HCT116 (cell line): Measurements from ENCODE around the gene THBS1. TPM values are rescaled to one million over a fixed set of nuclear protein-coding genes. Genes with fewer than 3 reads are reported as not detected.

ENCODE experiments used
- ATAC-seq: fragments of 200-7000 bp; cut with Tn5 transposase; 2 replicates; pipeline ENCODE4 v1.9.1; 2020; ENCODE audit warnings: mild to moderate bottlenecking, moderate library complexity
- BruUV-seq: library from RNA; stranded (reverse); fragments of 400-500 nt; replicated peaks from 2 replicates; lab custom pipeline; 2021; lab: Mats Ljungman, UMichigan
- CTCF ChIA-PET: fragments of 300-600 bp; sonication (Branson Sonifier 250); formaldehyde crosslinking; loops from one replicate; lab custom pipeline; 2021; ENCODE audit warnings: antibody characterized with exemption; lab: Charles Lee
- POLR2A ChIA-PET: fragments of 300-600, 350-600 bp; sonication (Branson Sonifier 250); formaldehyde crosslinking; loops from one replicate; lab custom pipeline; 2021; ENCODE audit warnings: antibody characterized with exemption; lab: Charles Lee
- RAD21 ChIA-PET, 2 experiments: fragments of 300-600 bp; sonication (Branson Sonifier 250); formaldehyde crosslinking; loops; one replicate each; lab custom pipeline; 2023; ENCODE audit warnings: low total read pairs in 2 of 2; ENCODE audit not compliant: uncharacterized antibody in 2 of 2, unreplicated experiment in 2 of 2, low non-redundant PET in 1 of 2; lab: Charles Lee
- DNase-seq: peaks from one replicate; pipeline ENCODE4 v3.0.0-alpha.2; 2010; ENCODE audit warnings: low read depth, low spot score
- H2AFZ ChIP-seq: fragments of 200-600 bp; shearing (Covaris generic), sonication (generic); 2 replicates; pipeline ENCODE4 v1.6.1; 2017; ENCODE audit warnings: low read depth, mixed run types, mixed read lengths, antibody characterized with exemption, low read length; ENCODE audit not compliant: poor library complexity, severe bottlenecking
- H3K27ac ChIP-seq: 2 replicates; pipeline ENCODE4 v1.5.1; 2012; ENCODE audit warnings: low read depth, low read length
- H3K27me3 ChIP-seq: fragments of 200-600 bp; sonication (generic); 2 replicates; pipeline ENCODE4 v1.6.1; 2016; ENCODE audit warnings: mixed run types, low read length, mixed read lengths; ENCODE audit not compliant: insufficient read depth
- H3K36me3 ChIP-seq, 2 experiments: fragments of 200-500 bp in 1 of 2; fragments of 200-600 bp in 1 of 2; sonication (Bioruptor generic) in 1 of 2; sonication (generic) in 1 of 2; 2 replicates each; pipeline versions ENCODE4 v1.5.1 to v1.6.1; 2014 to 2016; ENCODE audit warnings: low read length in 2 of 2, inconsistent platforms in 1 of 2, mixed read lengths in 1 of 2, mixed run types in 1 of 2; ENCODE audit not compliant: insufficient read depth in 2 of 2, control insufficient read depth in 1 of 2
- H3K4me1 ChIP-seq, 2 experiments: fragments of 200-600 bp in 1 of 2; sonication (generic) in 1 of 2; 2 replicates each; pipeline versions ENCODE4 v1.5.1 to v1.6.1; 2012 to 2017; ENCODE audit warnings: low read length in 2 of 2, inconsistent platforms in 1 of 2, mild to moderate bottlenecking in 1 of 2, mixed read lengths in 1 of 2, mixed run types in 1 of 2, moderate library complexity in 1 of 2; ENCODE audit not compliant: insufficient read depth in 2 of 2, control insufficient read depth in 1 of 2
- H3K4me2 ChIP-seq: fragments of 200-600 bp; sonication (generic); 2 replicates; pipeline ENCODE4 v1.6.1; 2017; ENCODE audit warnings: mixed run types, low read length, mixed read lengths
- H3K4me3 ChIP-seq, 2 experiments: fragments of 200-600 bp in 1 of 2; sonication (generic) in 1 of 2; replicated peaks in 1 of 2; 2 replicates each; pipeline ENCODE4 v1.5.1; 2011 to 2016; ENCODE audit warnings: low read length in 2 of 2, control low read depth in 1 of 2, low read depth in 1 of 2, mild to moderate bottlenecking in 1 of 2, mixed read lengths in 1 of 2, mixed run types in 1 of 2
- H3K79me2 ChIP-seq: fragments of 200-600 bp; sonication (generic); 2 replicates; pipeline ENCODE4 v1.6.1; 2017; ENCODE audit warnings: mild to moderate bottlenecking, mixed run types, low read length, moderate library complexity, mixed read lengths; ENCODE audit not compliant: insufficient read depth
- H3K9ac ChIP-seq: fragments of 200-600 bp; sonication (generic); 2 replicates; pipeline ENCODE4 v1.6.1; 2016; ENCODE audit warnings: low read length, mixed read lengths
- H3K9me2 ChIP-seq: fragments of 200-600 bp; sonication (generic), shearing (Covaris generic); 2 replicates; pipeline ENCODE4 v1.6.1; 2017; ENCODE audit warnings: mixed run types, mild to moderate bottlenecking, moderate library complexity; ENCODE audit not compliant: insufficient read depth
- H3K9me3 ChIP-seq, 2 experiments: fragments of 200-500 bp in 1 of 2; fragments of 200-600 bp in 1 of 2; sonication (Bioruptor generic) in 1 of 2; sonication (generic) in 1 of 2; 2 replicates each; pipeline ENCODE4 v1.6.1; 2014 to 2017; ENCODE audit warnings: low read length in 2 of 2, mixed read lengths in 2 of 2, inconsistent platforms in 1 of 2, low read depth in 1 of 2, mild to moderate bottlenecking in 1 of 2, mixed run types in 1 of 2, moderate library complexity in 1 of 2; ENCODE audit not compliant: control insufficient read depth in 1 of 2, insufficient read depth in 1 of 2
- H4K20me1 ChIP-seq: fragments of 200-600 bp; sonication (generic), shearing (Covaris generic); 2 replicates; pipeline ENCODE4 v1.6.1; 2017; ENCODE audit warnings: mixed run types, mild to moderate bottlenecking, moderate library complexity; ENCODE audit not compliant: insufficient read depth
- EGR1 ChIP-seq: IDR thresholded peaks from 2 replicates; pipeline ENCODE4 v1.6.1; 2012; ENCODE audit warnings: low read depth
- ELF1 ChIP-seq: IDR thresholded peaks from 2 replicates; pipeline ENCODE4 v1.6.1; 2012; ENCODE audit warnings: low read depth, borderline replicate concordance
- FOSL1 ChIP-seq: IDR thresholded peaks from 2 replicates; pipeline ENCODE4 v1.6.1; 2012; ENCODE audit warnings: low read depth
- JUND ChIP-seq: IDR thresholded peaks from 2 replicates; pipeline ENCODE4 v1.6.1; 2012
- POLR2A ChIP-seq: IDR thresholded peaks from 2 replicates; pipeline ENCODE4 v1.7.0; 2011; ENCODE audit warnings: borderline replicate concordance; ENCODE audit not compliant: insufficient read depth, insufficient read length; ENCODE audit errors: extremely low read depth
- POLR2AphosphoS5 ChIP-seq: IDR thresholded peaks from 2 replicates; pipeline ENCODE4 v1.6.1; 2011; ENCODE audit warnings: mild to moderate bottlenecking, low read depth, low read length, moderate library complexity
- SIN3A ChIP-seq: IDR thresholded peaks from 2 replicates; pipeline ENCODE4 v1.6.1; 2012; ENCODE audit warnings: low read depth
- SP1 ChIP-seq: IDR thresholded peaks from 2 replicates; pipeline ENCODE4 v1.6.1; 2012; ENCODE audit warnings: low read depth
- TCF7L2 ChIP-seq: IDR thresholded peaks from 2 replicates; pipeline ENCODE4 v1.7.0; 2011; ENCODE audit warnings: borderline replicate concordance, inconsistent platforms; ENCODE audit not compliant: insufficient read depth, insufficient read length; ENCODE audit errors: extremely low read depth
- intact Hi-C: fragments of 100-400 bp; cut with micrococcal nuclease; formaldehyde crosslinking; loops from 2 replicates; pipeline ENCODE4 v1.10.0; 2022
- total RNA-seq: library from RNA; stranded (reverse); gene quantifications from one replicate; pipeline ENCODE4 v1.2.1, GENCODE V29; 2021; ENCODE audit not compliant: unreplicated experiment
- TF ChIP-seq, protein P1 (sequence below): IDR thresholded peaks from 2 replicates; pipeline ENCODE4 v1.6.1; 2012
- TF ChIP-seq, protein P2 (sequence below): IDR thresholded peaks from 2 replicates; pipeline ENCODE4 v1.6.1; 2012; ENCODE audit warnings: low read depth

Gene THBS1
- total RNA-seq, 1 experiment from 2014 or later = 6.3 TPM

DNA sequence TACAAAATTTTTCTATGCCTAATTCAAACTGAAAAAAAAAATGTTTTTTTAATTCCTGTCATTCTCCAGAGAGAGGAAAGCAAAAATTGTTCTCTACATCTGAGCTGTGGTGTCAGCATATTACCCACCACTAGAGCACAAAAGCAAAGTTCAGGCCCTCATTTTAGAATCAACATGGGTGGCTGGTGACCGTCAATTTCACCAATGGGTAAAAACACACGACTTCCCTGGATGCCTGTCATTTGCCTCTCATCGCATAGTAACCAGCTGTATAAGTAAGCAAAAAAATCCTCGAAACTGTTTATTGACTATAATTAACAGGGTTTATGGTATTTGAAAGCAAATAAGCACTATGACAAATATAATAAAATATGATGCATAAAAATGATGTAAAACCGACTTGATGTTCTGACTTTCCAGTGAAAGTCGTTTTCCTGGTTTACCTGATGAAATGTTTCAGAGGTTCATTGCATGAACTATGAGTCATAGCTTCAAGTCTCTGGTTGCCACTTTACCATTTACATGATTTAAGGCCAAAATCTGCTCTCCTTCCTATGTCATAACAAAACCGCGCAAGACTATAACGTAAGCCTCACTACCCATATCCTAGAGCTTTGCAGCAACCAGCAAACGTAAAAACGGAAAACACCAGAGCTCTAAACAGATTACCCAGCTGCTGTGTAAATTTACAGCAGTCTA is 60.5 kb downstream of the THBS1 start (continued):
- TF ChIP-seq, protein P1, sequence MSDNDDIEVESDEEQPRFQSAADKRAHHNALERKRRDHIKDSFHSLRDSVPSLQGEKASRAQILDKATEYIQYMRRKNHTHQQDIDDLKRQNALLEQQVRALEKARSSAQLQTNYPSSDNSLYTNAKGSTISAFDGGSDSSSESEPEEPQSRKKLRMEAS = no peak
- TF ChIP-seq SIN3A (no peak), SP1 (0 out of 2 replicates have a peak, but pooled peaks have one; percentile 18)

DNA sequence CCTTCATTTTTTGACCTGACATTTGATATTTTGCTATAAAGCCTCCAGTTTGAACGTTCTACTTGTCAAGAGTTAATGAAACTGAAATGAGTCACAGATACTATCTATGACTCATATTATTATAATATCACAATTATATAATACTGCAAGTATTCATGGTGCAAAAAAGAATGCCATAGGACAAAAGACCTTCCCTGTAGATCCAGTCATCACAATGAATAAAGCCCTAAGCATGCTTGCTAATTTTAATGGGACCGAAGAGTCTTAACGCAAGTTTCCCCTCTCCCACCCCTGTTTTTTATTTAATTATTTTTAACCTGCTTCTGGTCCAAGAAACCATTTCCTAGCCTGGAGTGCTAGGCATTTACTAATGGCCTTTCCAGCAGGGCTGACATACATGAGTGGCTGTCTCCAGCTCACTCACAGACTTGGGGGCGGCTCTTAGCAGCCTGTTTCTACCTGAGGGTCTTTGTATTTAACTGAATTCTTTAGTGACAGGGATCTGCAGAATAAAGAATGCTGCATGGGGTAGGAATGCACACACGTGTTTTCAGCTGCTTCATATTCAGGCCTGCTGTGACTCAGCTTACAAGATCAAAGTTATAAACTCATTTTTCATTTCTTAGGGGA is 61.2 kb downstream of the THBS1 start:
- TF ChIP-seq JUND (peak; percentile 38; the same call in 1 of the 2 replicates), FOSL1 (peak; percentile 54), ELF1 (no peak)
- TF ChIP-seq, all 23 proteins: peak for 2
- Histone ChIP-seq H3K79me2 (no peaks in the 10 kb centered on the region), H4K20me1 (no peaks in the 10 kb centered on the region), H3K4me1 (peaks cover 16 to 21% of the 10 kb centered on the region in 2 experiments), H3K36me3 (no peaks in the 10 kb centered on the region), H3K9me3 (no peaks in the 10 kb centered on the region), H3K9me2 (no peaks in the 10 kb centered on the region), H3K9ac (no peak overlapping the region), H3K27me3 (no peaks in the 10 kb centered on the region), H3K27ac (no peak overlapping the region), H3K4me3 (no peak overlapping the region), H2AFZ (peak overlapping the region; percentile 6), H3K4me2 (peak overlapping the region; percentile 48)
- no peak for ATAC-seq
- BruUV-seq = no TSS peak
- POLR2A ChIA-PET = no interaction called here
- CTCF ChIA-PET = interaction anchor here (1.4 kb wide), 1 partner anchor 115 kb away, joined by 5 read pairs; no protein-coding TSS in a partner anchor
- intact Hi-C loops = no loop called here
- DNase-seq = no peak
- RAD21 ChIA-PET = no interaction called here

DNA sequence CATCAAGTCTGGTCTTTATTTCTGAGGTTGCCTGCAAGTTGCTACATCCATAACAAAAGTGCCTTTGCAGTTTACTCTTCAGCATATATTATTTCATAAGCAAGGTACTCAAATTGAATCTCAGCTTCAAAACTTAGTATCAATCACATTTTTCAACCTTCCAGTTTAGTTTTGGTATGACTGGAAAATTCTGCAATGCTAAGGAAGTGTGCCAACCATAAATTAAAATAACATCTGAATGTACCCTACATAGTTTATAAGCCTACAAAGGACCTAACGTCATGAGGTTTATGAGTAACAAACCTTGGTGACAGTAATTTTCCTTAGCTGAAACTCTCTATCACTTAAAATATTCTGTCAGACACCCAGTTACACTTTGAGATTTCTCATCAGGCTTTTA is 62.8 kb downstream of the THBS1 start:
- Histone ChIP-seq H3K27me3 (no peaks in the 10 kb centered on the region), H3K27ac (no peak overlapping the region), H3K79me2 (no peaks in the 10 kb centered on the region), H3K9me3 (no peaks in the 10 kb centered on the region), H3K9me2 (no peaks in the 10 kb centered on the region), H2AFZ (no peak overlapping the region), H3K4me2 (no peak overlapping the region), H3K4me1 (peaks cover 16 to 21% of the 10 kb centered on the region in 2 experiments), H3K4me3 (no peak overlapping the region), H3K36me3 (no peaks in the 10 kb centered on the region), H4K20me1 (no peaks in the 10 kb centered on the region), H3K9ac (no peak overlapping the region)
- ChIA-PET RAD21 (no interaction called here), POLR2A (no interaction called here), CTCF (no interaction called here)
- ATAC-seq (no peak), DNase-seq (no peak)
- intact Hi-C loops = no loop called here
- TF ChIP-seq POLR2AphosphoS5 (no peak), POLR2A (no peak), EGR1 (no peak), TCF7L2 (no peak)
- TF ChIP-seq, protein P2, sequence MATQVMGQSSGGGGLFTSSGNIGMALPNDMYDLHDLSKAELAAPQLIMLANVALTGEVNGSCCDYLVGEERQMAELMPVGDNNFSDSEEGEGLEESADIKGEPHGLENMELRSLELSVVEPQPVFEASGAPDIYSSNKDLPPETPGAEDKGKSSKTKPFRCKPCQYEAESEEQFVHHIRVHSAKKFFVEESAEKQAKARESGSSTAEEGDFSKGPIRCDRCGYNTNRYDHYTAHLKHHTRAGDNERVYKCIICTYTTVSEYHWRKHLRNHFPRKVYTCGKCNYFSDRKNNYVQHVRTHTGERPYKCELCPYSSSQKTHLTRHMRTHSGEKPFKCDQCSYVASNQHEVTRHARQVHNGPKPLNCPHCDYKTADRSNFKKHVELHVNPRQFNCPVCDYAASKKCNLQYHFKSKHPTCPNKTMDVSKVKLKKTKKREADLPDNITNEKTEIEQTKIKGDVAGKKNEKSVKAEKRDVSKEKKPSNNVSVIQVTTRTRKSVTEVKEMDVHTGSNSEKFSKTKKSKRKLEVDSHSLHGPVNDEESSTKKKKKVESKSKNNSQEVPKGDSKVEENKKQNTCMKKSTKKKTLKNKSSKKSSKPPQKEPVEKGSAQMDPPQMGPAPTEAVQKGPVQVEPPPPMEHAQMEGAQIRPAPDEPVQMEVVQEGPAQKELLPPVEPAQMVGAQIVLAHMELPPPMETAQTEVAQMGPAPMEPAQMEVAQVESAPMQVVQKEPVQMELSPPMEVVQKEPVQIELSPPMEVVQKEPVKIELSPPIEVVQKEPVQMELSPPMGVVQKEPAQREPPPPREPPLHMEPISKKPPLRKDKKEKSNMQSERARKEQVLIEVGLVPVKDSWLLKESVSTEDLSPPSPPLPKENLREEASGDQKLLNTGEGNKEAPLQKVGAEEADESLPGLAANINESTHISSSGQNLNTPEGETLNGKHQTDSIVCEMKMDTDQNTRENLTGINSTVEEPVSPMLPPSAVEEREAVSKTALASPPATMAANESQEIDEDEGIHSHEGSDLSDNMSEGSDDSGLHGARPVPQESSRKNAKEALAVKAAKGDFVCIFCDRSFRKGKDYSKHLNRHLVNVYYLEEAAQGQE = no peak
- BruUV-seq = no TSS peak
